ENCODE results near the gene RBM6.
A peak's percentile ranks its signal among the peaks of the same experiment; 100 is the strongest.

The RBM6 gene

DNA sequence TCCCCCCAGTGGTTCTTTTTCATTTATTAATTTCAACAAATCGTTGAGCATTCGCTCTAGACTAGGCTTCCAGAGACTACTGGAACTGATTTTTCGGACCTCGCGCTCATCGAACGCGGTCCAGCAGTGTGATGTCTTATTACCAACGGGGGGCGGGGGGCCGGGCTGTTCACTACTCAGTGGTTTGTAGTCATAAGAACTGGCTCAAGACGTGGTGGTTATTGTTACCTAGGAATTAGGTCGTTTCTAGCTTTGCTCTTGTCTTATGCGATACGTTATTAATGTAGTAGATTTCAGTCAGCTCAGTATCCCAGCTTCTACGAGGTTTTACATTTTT is 149.6 kb downstream of the RBM6 start:
- no peak for DNase-seq (ENCODE audit: low read depth)

DNA sequence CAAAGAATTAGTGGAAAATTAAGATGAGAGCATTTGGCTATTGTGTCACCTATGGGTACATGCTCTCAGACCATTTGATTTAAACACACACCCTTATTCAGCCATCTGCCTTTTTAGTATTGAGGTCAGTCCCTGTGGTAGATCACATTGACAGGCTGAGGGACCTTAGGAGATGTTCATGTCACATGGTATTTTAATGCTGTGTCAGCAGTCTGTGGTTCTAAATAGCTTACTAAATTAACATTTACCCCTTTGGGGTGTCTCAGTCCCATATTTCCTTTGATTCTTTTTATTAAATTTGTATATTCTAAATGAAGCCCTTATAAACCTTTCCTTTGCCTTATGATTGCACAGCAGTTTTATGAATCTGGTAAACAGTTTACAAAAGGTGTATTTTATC is 151.0 kb downstream of the RBM6 start:
- no peak for DNase-seq (ENCODE audit: low read depth)

DNA sequence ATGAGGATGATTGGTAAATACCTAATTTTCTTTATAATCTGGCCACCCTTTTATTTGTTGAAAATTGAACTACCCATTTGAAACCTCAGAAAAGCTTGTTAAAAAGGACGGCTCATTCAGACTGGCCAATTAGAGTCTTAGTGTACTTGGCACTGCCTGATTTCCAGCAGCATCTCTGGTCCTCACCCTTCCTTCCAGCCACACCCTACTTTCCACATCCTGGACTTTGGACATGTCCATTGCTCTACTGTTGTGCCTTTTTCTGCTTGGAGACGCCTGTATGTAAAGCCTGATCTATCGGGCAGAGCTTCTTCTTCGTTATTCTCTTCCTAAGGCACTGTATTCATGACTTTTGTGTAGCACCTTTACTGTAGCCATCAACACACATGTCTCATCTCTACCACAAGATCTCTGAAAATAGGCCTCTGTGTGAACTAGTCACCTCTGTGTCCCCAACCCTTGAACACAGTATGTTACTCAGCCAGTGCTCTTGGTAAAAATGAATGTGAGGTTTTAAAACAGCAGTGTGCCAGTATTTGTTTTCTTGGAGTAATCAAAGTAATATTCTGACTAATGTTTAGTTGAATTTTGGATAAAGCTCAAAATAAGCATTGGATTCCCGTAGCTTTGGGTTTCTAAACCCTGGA is 155.5 kb downstream of the RBM6 start:
- DNase-seq (ENCODE audit: low read depth), result no peak

DNA sequence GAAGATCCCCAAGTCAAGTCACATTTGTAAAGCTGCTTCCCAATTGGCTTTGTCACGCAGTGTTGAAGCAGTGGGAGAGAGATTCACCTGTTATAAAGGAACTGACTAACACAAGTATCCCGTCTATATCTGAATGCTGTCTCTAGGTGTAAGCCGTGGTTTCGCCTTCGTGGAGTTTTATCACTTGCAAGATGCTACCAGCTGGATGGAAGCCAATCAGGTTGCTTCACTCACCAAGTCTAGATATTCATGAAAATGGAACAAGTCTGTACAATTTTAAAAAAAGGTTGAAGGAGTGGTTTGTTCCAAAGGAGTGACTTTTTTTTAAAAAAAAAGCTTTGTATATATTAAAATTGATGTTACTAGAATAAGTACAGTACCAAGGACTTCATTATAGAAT is 160.4 kb downstream of the RBM6 start:
- DNase-seq (ENCODE audit: low read depth), result no peak

DNA sequence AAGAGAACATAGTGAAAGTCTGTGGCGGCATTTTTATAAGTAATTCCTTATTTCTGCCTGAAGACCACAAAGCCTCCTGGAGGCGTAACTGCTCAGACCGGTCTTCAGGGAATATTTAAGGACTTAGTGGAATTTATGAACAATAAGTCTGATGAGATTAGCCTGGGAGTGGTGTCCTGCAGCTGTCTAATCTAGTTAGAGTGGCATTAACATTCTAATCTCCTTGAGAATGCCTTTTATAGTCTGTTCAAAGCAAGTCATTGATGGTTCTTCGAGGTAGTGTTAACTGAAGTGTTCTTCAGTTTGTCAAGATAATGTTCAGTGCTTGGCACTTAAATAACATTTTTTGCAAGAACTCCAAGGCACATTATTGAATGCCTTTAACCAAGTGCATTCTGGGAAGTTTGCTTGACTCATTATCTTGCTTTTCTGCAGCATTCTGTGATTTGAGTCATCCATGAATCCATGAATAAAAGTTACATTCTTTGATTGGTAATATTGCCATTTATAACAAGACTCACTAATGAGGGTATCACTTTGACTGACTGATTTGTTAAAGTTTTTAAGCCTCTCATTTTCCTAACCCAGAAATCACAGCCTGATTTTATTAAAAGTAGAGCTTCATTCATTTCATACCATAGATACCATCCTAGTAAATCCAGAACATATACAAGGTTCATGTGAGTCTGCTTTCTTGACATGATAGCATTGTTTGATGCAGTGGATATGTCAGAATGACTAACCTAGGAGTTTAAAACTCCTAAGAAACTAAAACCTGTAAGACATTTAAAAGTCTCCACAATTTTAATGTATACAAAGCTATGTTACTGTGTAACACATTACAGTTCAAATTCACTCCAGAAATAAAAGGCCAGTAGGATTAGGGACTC is 161.3 kb downstream of the RBM6 start:
- DNase-seq (ENCODE audit: low read depth), result no peak

DNA sequence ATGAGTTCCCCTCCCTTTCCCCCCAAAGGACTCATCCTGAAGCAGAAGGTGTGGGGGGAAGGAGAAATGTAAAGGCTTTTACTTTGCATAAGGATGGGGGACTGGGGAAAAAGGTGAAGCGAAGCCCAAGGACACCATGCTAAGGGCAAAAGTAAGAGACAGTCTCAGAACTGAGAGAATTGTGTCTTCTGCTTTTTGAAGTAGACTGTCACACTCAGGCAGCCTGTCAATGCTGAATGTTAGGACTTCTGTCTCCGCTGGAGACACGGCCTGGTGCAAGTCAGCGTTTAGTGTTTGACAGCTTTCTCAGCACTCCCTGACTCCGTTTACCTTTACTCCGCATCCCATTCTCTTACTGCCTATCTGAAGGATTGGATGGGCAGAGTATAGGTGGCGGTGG is 162.6 kb downstream of the RBM6 start:
- no peak for DNase-seq (ENCODE audit: low read depth)

DNA sequence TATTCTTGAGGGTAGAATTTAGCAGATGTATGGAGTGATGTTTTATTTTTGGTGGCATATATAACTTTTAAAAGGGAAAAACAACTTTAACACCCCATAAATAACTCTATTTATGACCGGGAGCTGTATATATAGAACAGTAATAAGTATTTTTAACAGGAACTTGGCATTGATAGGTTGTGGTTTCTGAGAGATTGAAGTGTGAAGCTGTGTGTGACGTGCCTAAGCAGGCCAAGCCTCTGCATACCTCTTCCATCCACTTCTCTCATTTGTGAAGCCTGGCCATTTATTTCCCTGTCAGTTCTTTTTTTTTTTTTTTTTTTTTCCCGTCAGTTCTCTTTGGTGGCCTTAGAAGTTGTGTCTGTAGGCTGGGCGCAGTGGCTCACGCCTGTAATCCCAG is 171.8 kb downstream of the RBM6 start:
- no peak for DNase-seq (ENCODE audit: low read depth)

DNA sequence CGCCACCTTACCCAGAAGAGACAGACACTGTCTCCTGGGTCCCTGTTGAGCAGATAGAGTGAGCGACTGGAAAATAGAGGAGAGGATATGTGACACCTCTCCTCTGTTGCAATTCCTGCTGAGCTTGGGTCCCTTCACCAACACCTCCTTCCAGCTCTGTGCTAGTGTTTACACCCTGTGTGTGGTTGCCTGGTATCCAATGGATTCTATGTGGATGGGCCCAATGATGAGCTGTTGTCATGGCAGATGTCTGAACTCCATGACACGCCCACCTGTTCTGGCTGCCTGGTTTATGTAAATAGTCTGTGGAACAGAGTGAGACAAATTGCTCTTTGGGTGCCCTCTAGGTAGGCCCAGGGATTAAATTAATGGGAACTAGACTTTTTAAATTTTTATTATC is 172.5 kb downstream of the RBM6 start:
- DNase-seq (ENCODE audit: low read depth), result no peak

DNA sequence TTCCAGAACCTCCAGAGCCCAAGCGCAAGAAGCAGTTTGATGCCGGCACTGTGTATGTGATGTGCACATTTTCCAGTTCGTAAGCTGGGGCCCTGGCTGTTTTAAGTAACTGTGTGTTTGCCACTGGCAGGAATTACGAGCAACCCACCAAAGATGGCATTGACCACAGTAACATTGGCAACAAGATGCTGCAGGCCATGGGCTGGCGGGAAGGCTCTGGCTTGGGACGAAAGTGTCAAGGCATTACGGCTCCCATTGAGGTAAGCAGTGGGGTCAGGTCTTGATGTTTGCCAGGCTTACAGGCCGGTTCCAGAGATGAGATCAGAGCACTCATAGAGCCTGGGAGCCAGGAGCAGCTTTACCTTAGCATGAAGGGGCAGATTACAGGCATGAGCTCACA is 177.2 kb downstream of the RBM6 start:
- DNase-seq (ENCODE audit: low read depth), result no peak

DNA sequence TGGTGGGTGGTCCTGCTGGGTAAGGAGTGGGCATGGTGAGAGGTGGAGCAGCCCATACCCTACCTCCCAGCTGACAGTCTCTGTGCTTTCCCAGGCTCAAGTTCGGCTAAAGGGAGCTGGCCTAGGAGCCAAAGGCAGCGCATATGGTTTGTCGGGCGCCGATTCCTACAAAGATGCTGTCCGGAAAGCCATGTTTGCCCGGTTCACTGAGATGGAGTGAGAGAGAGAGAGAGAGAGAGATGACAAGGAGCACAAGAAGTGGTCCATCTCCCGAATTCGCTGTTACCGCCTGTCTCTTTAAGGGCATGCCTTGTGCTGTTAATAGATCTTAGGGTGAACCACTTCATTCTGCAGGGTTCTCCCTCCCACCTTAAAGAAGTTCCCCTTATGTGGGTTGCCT is 178.3 kb downstream of the RBM6 start:
- DNase-seq (ENCODE audit: low read depth), result no peak

DNA sequence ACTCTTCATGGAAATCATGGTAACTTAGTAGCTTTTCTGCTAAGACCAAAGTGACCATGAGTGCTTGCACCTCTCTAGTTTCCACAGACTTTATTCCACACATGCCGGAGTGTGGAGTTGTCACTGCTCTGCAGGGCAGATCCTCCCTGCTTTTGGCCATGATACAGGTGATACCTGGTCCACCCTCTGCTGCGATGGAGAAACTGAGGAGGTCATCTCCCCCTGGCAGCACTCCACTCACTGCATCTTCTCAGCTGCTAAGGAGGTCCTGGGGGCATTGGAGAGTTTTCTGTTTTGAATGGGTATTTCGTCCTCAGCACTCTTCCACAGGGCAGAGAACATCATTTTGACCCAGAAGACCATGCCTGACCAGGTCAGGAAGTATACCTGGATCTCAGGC is 179.8 kb downstream of the RBM6 start:
- no peak for DNase-seq (ENCODE audit: low read depth)

DNA sequence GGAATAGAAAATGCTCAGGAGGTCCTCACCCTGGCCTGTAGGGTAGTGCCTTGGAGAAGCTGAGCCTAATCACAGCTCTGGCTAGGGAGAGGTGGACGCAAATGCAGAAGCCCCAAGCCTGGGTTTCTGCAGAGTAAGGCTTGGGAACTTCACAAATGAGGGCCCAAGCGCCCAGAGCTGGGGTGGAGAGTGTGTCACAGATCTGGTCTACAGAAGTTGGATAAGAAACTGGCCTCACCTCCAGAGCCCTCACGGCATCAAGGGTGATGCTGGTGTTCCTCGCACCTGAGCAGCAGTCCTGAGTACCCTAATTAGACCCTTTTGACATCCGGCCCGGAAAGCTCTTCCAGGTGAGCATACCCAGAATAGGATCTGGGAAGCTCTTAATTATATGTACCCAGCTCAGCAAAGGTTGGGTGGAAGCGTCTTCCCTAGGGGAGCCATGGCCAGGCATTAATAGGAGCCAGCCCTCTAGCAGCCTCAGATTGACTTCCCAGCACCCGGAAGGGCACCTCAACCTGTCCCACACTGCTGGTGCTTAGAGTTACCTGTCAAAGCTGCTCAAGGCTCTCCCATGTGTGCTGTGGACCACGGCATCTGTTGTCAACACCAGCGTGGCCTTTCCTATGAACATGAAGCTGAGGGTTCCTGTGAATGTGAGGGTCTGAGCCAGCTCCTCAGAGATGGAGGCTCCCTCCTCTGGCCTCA is 180.6 kb downstream of the RBM6 start:
- DNase-seq (ENCODE audit: low read depth), result no peak

DNA sequence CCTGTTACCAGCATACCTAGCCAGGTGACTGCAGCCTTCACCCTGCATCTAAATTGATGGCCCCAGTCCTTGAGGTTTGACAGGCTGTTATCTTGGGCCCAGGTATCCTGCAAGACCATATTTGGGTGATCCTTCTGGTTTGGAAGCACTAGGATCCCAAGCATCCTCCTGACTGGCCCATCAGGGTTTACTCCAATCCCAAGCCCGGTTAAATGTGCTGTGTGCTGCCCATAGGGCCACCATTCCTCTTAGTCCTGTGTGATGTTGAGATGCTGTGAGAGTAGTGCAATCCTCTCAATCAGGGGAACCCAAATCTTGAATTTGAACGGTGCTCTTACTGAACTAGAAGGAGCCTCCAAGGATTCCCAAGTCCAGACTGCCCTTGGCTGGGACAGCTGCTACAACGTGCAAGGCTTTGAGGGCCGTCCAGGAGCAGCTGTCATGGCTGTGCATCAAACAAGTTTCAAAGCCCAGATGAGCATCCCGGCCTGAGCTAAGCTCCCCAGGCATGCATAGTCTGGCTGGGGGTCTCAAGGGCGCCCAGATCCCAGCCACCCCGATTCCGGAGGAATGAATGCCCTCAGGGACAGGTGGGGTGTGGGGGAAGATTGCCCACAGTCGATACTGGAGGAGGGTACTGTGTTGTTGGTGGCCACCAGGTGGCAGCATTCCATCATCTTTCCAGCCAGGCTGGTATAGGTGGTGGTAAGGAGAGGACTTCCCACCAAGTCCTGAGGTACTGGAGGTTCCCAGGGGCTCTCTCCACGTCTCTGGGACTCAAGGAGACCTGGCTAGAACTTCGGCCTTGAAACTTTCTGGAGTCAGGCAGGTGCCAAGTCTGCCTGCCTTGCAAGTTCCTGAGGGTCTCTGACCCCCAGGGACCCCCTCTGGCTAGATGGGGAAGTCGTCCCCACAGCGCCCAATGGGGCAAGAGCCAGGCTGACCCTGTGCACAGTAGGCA is 181.4 kb downstream of the RBM6 start:
- peak; percentile 24 for DNase-seq (ENCODE audit: low read depth)

DNA sequence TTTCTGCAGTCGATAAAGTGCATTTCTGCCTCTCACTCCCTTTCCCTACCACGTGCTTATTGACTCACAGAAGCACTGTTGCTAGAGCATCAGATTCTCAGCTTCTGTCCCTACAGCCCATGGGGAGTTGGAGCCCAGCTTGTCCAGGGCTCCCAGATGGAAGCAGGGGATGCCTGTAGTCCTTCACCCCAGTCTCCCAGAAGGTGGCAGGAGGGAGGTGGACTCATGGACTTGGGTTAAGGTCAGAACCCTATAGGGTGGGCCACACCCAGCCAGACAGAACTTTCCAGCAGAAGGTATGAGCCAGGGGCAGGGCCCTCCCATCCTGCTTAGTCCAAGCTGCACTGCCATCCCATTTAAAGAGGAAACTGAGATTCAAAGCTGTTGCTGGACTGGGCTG is 182.1 kb downstream of the RBM6 start:
- DNase-seq (ENCODE audit: low read depth), result no peak

DNA sequence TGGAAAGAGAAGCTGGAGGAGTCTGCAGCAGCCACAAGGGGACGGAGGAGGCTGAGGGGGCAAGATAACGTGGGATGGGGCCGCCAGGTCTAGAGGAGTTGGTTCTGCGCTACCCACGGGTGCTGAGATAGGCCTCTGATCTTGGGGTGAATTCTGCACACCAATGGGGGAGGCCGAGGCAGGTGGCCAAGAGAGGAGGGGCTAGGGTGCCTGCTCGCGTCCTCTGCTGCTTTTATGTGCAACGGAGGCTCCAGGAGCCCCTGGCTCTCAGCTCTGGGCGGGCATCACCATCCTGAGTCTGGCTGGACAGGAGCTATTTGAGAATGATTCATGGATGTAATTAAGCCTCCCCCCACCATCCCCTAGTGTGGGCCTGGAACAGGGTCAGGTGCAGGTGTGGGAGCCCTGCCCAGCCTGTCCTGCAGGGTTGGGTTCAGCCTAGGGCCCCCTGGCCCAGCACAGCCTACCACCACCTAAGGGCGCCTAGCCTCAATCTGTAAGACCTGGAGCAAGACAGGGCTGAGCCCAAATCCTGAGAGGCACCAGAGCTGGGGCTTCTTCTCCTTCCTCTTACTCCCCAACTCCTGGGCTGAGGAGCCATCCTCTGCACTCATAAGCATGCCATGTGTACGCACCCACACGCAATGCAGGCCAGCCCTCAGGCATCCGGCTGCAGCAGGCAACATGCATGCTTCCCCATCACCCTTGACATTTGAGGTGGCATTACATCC is 182.9 kb downstream of the RBM6 start:
- DNase-seq (ENCODE audit: low read depth), result no peak

DNA sequence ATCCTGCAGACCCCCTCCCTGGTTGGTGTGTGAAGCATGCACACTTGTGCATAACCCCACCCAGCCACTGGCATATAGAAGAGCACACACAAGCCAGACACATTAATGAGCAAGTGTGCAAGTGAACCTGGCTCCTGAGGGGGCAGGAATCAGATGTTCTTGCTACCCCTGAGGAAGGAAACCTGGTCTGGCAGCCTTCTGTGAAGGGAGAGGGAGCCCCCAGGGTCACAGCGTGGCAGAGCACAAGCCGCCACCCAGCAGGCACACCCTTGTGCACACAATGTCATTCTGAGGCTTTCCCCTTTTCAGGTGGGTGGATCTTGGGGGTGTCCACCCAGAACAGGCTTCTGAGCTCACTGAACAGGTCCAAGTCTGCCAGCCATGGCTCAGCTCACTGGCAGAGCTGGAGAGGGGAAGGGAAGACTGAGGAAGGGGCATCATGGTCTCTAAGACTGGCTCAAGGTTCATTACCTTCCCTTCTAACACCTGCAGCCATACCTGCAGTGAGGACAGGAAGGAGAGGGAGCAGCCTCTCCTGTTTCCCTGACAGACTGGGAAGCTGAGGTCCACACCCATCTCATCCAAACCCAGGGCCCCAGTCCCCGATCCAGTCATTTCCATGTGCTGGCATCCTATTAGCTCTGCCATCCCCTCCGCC is 183.6 kb downstream of the RBM6 start:
- DNase-seq (ENCODE audit: low read depth), result no peak

DNA sequence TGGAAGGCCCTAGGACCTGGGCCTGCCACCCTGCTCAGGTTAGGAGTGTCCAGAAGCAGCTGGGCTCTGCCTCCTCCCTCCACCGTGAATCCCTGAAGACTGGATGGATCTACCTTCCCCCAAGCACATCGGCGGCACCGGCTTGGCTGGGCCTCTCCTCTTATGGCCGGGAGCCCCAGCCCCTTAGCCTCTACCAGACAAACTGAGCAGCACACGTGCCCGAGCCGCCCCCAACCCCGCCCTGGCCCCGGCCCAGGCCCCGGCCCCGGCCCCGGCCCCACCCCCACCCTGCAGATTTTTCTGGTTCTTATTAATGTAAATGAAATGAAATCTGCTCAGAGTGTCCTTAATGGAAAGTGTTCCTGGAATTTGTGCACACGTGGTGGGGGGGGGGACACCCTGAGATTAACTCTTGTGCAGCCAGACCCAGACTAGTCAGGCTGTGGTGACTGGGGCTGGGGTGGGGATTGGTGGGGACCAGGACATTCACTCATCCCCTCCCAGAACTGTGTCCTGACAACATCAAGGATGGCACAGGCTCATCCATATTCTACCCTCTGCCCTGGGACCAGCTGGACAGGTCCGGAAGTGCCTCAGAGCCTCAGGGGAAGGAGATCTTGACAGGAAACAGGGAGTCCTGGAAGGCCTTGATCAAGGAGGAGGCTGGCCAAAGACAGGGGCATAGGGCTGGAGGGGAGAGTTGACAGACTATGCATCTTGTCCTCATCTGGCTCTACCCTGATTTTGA is 184.3 kb downstream of the RBM6 start:
- no peak for DNase-seq (ENCODE audit: low read depth)

DNA sequence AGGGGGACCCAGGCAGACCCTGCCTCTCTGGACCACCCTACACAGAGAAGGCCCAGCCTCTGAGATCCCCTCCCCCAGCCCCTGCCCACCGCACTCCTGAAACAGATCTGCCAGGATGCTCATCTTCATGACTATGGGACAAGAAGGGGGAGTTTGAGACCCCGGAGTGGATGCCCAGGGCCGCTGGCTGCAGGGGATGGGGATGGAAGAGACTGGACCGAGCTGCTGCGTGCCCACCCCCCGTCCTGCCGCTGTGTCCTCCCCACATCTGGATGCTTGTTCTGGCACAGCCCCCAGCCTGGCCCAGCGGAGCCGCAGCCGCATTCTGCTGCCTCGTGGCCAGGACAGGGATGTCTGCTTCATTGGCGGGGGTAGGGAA is 184.8 kb downstream of the RBM6 start:
- DNase-seq (ENCODE audit: low read depth), result no peak

DNA sequence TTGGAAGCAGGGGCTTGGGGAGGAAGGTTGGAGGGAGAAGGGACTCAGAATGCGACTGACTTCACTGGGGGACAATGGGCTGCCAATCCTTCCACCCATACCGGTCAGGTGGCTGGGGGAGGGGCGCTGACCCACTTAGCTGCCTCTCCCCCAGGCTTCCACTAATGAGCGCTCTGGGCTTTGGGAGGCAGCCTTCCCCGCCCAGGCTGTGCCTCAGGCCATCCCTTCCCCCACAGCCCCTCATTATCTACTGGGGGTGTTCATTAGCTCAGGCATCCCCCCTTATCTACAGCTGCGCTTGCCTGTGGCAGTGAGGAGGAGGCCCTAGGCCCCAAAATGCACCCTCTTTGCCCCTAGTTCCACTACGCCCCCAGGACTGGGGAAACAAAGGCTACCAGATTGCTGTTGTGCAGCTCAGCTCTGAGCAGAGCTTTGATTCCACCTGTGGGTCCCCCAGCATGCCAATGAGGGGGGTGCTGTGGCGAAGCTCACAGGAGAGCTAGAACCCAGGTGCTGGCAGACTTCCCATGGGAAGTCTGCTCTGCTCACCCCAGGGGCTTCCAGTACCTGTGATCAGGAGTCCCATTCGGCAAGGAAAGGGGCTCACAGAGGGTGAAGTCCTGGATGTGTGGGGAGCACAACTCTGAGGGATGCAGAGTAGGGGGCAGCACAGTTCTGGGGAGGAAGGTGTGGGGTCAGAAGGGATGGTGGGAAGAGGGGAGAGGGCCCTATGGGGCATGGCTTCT is 185.8 kb downstream of the RBM6 start:
- no peak for DNase-seq (ENCODE audit: low read depth)

All from T-helper 22 cell (primary cell).